Duodenal mucosa (tissue), 2 donors: ENCODE results near the gene RCBTB2.

Experiments
- H3K27ac ChIP-seq: one replicate; pipeline ENCODE4 v1.7.0; 2013; ENCODE audit warnings: low read depth, low read length
- H3K27me3 ChIP-seq, 2 donors: one replicate each; pipeline ENCODE4 v1.7.0; 2013; ENCODE audit warnings: low read length in 2 of 2, control low read depth in 1 of 2; ENCODE audit not compliant: insufficient read depth in 2 of 2, control insufficient read depth in 1 of 2
- H3K36me3 ChIP-seq, 2 donors: one replicate each; pipeline ENCODE4 v1.7.0; 2013; ENCODE audit warnings: low read length in 2 of 2, control low read depth in 1 of 2; ENCODE audit not compliant: insufficient read depth in 2 of 2, control insufficient read depth in 1 of 2
- H3K4me1 ChIP-seq, 2 donors: one replicate each; pipeline ENCODE4 v1.7.0; 2013; ENCODE audit warnings: low read length in 2 of 2, control low read depth in 1 of 2; ENCODE audit not compliant: insufficient read depth in 2 of 2, control insufficient read depth in 1 of 2
- H3K4me3 ChIP-seq, 2 donors: one replicate each; pipeline ENCODE4 v1.7.0; 2013; ENCODE audit warnings: low read length in 2 of 2, low read depth in 1 of 2
- H3K9ac ChIP-seq, 2 donors: one replicate each; pipeline ENCODE4 v1.7.0; 2013; ENCODE audit warnings: low read length in 2 of 2, low read depth in 1 of 2
- H3K9me3 ChIP-seq, 2 donors: one replicate each; pipeline ENCODE4 v1.7.0; 2013; ENCODE audit warnings: low read length in 2 of 2, control low read depth in 1 of 2; ENCODE audit not compliant: control insufficient read depth in 1 of 2

RCBTB2 gene

GRCh38 chr13:48488995-48489394 is 43.9 kb downstream of the RCBTB2 start:
- H3K9ac ChIP-seq = no peak overlapping the region
- H3K9me3 ChIP-seq = no peaks in the 10 kb centered on the region
- peaks cover 10 to 12% of the 10 kb centered on the region in 2 donors for H3K4me1 ChIP-seq
- H3K27me3 ChIP-seq = no peaks in the 10 kb centered on the region
- no peak overlapping the region for H3K27ac ChIP-seq
- H3K36me3 ChIP-seq = peaks cover 4 to 5% of the 10 kb centered on the region in 2 donors
- no peak overlapping the region for H3K4me3 ChIP-seq

GRCh38 chr13:48487968-48488367 is 44.9 kb downstream of the RCBTB2 start:
- peaks cover 5 to 10% of the 10 kb centered on the region in 2 donors for H3K4me1 ChIP-seq
- H3K27ac ChIP-seq = no peak overlapping the region
- H3K4me3 ChIP-seq = no peak overlapping the region
- peaks cover 4 to 5% of the 10 kb centered on the region in 2 donors for H3K36me3 ChIP-seq
- no peaks in the 10 kb centered on the region for H3K27me3 ChIP-seq
- no peak overlapping the region for H3K9ac ChIP-seq
- H3K9me3 ChIP-seq = no peaks in the 10 kb centered on the region

GRCh38 chr13:48486836-48487235 is 46.0 kb downstream of the RCBTB2 start:
- Histone ChIP-seq H3K27ac (no peak overlapping the region), H3K4me3 (no peak overlapping the region), H3K4me1 (peaks cover under 1 to 3% of the 10 kb centered on the region in 2 donors), H3K9ac (no peak overlapping the region), H3K27me3 (no peaks in the 10 kb centered on the region), H3K36me3 (peaks cover 4 to 5% of the 10 kb centered on the region in 2 donors), H3K9me3 (no peaks in the 10 kb centered on the region)

GRCh38 chr13:48486362-48486761 is 46.5 kb downstream of the RCBTB2 start:
- H3K27ac ChIP-seq = no peak overlapping the region
- H3K9ac ChIP-seq = no peak overlapping the region
- H3K27me3 ChIP-seq = no peaks in the 10 kb centered on the region
- no peaks in the 10 kb centered on the region for H3K4me1 ChIP-seq
- H3K9me3 ChIP-seq = no peaks in the 10 kb centered on the region
- no peak overlapping the region for H3K4me3 ChIP-seq
- H3K36me3 ChIP-seq = peaks cover 4 to 5% of the 10 kb centered on the region in 2 donors

GRCh38 chr13:48485432-48485831 is 47.4 kb downstream of the RCBTB2 start:
- no peak overlapping the region for H3K4me3 ChIP-seq
- H3K9me3 ChIP-seq = no peaks in the 10 kb centered on the region
- H3K36me3 ChIP-seq = peaks cover 4 to 5% of the 10 kb centered on the region in 2 donors
- no peak overlapping the region for H3K9ac ChIP-seq
- H3K27ac ChIP-seq = no peak overlapping the region
- no peaks in the 10 kb centered on the region for H3K27me3 ChIP-seq
- H3K4me1 ChIP-seq = no peaks in the 10 kb centered on the region

- H3K27me3 ChIP-seq = no peaks in the 10 kb centered on the region
- H3K9ac ChIP-seq = no peak overlapping the region
- no peaks in the 10 kb centered on the region for H3K9me3 ChIP-seq
- H3K4me1 ChIP-seq = no peaks in the 10 kb centered on the region
- peaks cover 5 to 12% of the 10 kb centered on the region in 2 donors for H3K36me3 ChIP-seq
- H3K4me3 ChIP-seq = no peak overlapping the region
- no peak overlapping the region for H3K27ac ChIP-seq
Measured at GRCh38 chr13:48483575-48483974, 49.3 kb downstream of the RCBTB2 start.

- no peaks in the 10 kb centered on the region for H3K4me1 ChIP-seq
- H3K36me3 ChIP-seq = peaks cover 5 to 6% of the 10 kb centered on the region in 2 donors
- H3K27me3 ChIP-seq = no peaks in the 10 kb centered on the region
- no peak overlapping the region for H3K27ac ChIP-seq
- H3K4me3 ChIP-seq = no peak overlapping the region
- no peaks in the 10 kb centered on the region for H3K9me3 ChIP-seq
- H3K9ac ChIP-seq = no peak overlapping the region
Measured at GRCh38 chr13:48478391-48478790, 54.5 kb downstream of the RCBTB2 start.

GRCh38 chr13:48477191-48477855 is 55.6 kb downstream of the RCBTB2 start:
- Histone ChIP-seq H3K36me3 (peaks cover 5 to 6% of the 10 kb centered on the region in 2 donors), H3K27ac (no peak overlapping the region), H3K4me1 (no peaks in the 10 kb centered on the region), H3K9ac (no peak overlapping the region), H3K9me3 (no peaks in the 10 kb centered on the region), H3K4me3 (no peak overlapping the region), H3K27me3 (no peaks in the 10 kb centered on the region)

GRCh38 chr13:48476686-48477085 is 56.2 kb downstream of the RCBTB2 start:
- H3K27ac ChIP-seq = no peak overlapping the region
- peaks cover 5 to 6% of the 10 kb centered on the region in 2 donors for H3K36me3 ChIP-seq
- H3K9ac ChIP-seq = no peak overlapping the region
- H3K4me3 ChIP-seq = no peak overlapping the region
- H3K4me1 ChIP-seq = no peaks in the 10 kb centered on the region
- no peaks in the 10 kb centered on the region for H3K27me3 ChIP-seq
- H3K9me3 ChIP-seq = no peaks in the 10 kb centered on the region

- H3K27ac ChIP-seq = no peak overlapping the region
- no peak overlapping the region for H3K9ac ChIP-seq
Measured at GRCh38 chr13:48476215-48476614, 56.7 kb downstream of the RCBTB2 start.

More at GRCh38 chr13:48476215-48476614, 56.7 kb downstream of the RCBTB2 start:
- no peaks in the 10 kb centered on the region for H3K9me3 ChIP-seq
- no peak overlapping the region for H3K4me3 ChIP-seq
- H3K36me3 ChIP-seq = peaks cover 5 to 6% of the 10 kb centered on the region in 2 donors
- H3K4me1 ChIP-seq = no peaks in the 10 kb centered on the region
- no peaks in the 10 kb centered on the region for H3K27me3 ChIP-seq
